OCI-LY7 (cell line): ENCODE data around the gene SMARCAD1.

Experiments
- EZH2phosphoT487 ChIP-seq: fragments of 200-600 bp; sonication (generic); IDR thresholded peaks from 2 replicates; pipeline ENCODE4 v1.6.1; 2018; ENCODE audit warnings: low read depth, borderline replicate concordance, mild to moderate bottlenecking, mixed run types, antibody characterized with exemption, low read length, moderate library complexity, mixed read lengths
- TF ChIP-seq, protein P1 (sequence below): fragments of 200-600 bp; sonication (generic); conservative IDR thresholded peaks from 2 replicates; pipeline ENCODE4 v1.5.1; 2014; ENCODE audit warnings: mild to moderate bottlenecking, antibody characterized with exemption, low read length, moderate library complexity, mixed read lengths

DNA sequence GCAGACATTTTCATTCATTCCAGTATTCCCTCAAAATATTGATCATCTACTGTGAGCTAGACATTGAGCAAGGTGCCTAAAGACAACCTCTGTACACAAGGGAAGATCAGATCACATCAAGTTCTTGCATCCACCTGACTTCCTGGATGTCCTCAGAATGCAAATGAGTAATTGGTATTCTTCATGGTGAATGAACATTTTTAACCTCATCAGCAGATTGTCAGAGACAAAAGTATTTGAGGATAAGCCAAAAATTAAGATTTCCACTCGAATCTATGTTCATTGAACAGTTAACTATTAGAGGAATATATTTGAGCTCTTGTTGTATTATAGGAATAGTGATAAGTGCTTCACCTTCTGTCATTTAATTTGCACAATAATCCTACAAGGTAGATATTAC is 1.3 kb downstream of the SMARCAD1 start:
- TF ChIP-seq, protein P1, sequence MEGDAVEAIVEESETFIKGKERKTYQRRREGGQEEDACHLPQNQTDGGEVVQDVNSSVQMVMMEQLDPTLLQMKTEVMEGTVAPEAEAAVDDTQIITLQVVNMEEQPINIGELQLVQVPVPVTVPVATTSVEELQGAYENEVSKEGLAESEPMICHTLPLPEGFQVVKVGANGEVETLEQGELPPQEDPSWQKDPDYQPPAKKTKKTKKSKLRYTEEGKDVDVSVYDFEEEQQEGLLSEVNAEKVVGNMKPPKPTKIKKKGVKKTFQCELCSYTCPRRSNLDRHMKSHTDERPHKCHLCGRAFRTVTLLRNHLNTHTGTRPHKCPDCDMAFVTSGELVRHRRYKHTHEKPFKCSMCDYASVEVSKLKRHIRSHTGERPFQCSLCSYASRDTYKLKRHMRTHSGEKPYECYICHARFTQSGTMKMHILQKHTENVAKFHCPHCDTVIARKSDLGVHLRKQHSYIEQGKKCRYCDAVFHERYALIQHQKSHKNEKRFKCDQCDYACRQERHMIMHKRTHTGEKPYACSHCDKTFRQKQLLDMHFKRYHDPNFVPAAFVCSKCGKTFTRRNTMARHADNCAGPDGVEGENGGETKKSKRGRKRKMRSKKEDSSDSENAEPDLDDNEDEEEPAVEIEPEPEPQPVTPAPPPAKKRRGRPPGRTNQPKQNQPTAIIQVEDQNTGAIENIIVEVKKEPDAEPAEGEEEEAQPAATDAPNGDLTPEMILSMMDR, result no peak
- no peak for TF ChIP-seq EZH2phosphoT487
